NT2/D1 (cell line): ENCODE results near the gene CTPS1.

Source experiments
- SUZ12 ChIP-seq: IDR thresholded peaks from 2 replicates; pipeline ENCODE4 v1.6.1; 2011; ENCODE audit not compliant: insufficient read length, insufficient read depth; ENCODE audit errors: extremely low read depth
- YY1 ChIP-seq: IDR thresholded peaks from 2 replicates; pipeline ENCODE4 v1.6.1; 2011; ENCODE audit not compliant: insufficient read length, insufficient read depth
- ZNF274 ChIP-seq: IDR thresholded peaks from 2 replicates; pipeline ENCODE4 v1.6.1; 2011; ENCODE audit warnings: mild to moderate bottlenecking, low read depth, low read length

DNA sequence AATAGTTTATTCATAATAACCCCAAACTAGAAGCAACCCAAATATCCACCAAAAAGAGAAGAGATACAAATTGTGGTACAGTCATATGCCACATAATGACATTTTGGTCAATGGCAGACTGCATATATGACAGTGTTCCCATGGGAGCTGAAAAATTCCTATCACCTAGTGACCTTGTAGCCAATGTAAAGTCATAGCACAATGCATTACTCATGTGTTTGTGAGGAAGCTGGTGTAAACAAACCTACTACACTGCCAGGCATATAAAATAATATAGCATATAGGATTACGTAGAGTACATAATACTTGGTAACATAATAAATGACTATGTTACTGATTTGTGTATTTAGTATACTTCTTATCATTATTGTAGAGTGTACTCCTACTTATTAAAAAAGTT is 71.5 kb downstream of the CTPS1 start:
- TF ChIP-seq SUZ12 (no peak), ZNF274 (no peak), YY1 (no peak)
